Mesangial cell (primary cell): ENCODE measurements around the gene KRTAP1-3. TPM values are rescaled to one million over a fixed set of nuclear protein-coding genes. Genes with fewer than 3 reads are reported as not detected.

Experiments
- total RNA-seq: library from RNA; depleted of rRNA; stranded (reverse); fragments of >200 nt; gene quantifications from 2 replicates; pipeline ENCODE4 v1.2.3, GENCODE V29; 2015

The KRTAP1-3 gene, protein sequence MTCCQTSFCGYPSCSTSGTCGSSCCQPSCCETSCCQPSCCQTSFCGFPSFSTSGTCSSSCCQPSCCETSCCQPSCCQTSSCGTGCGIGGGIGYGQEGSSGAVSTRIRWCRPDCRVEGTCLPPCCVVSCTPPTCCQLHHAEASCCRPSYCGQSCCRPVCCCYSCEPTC
- total RNA-seq = not detected in 2 replicates

DNA sequence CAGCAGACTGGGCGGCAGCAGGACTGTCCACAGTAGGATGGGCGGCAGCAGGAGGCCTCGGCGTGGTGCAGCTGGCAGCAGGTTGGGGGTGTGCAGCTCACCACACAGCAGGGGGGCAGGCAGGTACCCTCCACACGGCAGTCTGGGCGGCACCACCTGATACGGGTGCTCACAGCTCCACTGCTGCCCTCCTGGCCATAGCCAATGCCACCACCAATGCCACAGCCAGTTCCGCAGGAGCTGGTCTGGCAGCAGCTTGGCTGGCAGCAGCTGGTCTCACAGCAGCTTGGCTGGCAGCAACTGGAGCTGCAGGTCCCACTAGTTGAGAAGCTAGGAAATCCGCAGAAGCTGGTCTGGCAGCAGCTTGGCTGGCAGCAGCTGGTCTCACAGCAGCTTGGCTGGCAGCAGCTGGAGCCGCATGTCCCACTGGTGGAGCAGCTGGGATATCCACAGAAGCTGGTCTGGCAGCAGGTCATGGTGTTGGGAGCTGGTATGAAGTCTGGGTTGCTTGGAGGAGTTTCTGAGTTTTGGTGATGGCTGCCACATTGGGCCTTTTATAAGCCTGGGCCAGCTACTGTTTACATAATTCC, at the start of gene KRTAP1-3:
TSS of gene KRTAP1-3 (minus strand) at position 529 of the 590 bp plus-strand sequence. CDS start at position 476, 53 bp downstream.

DNA sequence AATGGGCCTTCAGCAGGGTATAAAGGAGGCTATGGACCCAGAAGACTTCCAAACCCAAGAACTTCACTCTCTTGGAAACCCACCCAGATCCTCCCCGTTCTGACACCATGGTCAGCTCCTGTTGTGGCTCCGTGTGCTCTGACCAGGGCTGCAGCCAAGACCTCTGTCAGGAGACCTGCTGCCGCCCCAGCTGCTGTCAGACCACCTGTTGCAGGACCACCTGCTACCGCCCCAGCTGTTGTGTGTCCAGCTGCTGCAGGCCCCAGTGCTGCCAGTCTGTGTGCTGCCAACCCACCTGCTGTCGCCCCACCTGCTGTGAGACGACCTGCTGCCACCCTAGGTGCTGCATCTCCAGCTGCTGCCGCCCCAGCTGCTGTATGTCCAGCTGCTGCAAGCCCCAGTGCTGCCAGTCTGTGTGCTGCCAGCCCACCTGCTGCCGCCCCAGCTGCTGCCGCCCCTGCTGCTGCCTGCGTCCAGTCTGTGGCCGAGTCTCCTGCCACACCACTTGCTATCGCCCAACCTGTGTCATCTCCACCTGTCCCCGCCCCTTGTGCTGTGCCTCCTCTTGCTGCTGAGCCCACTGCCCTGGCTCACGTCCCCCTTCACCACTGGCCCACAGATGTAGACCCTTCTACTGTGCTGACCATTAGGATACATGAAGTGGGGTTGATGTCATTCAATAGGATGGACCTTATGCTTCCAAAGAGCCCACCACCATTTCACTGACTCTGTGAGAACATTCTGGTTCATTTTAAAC, 49.6 kb upstream of the KRTAP1-3 start, which contains the start of gene KRTAP4-7:
TSS of gene KRTAP4-7 (plus strand) at position 51 of the 757 bp plus-strand sequence. CDS start at position 108, 57 bp downstream.

DNA sequence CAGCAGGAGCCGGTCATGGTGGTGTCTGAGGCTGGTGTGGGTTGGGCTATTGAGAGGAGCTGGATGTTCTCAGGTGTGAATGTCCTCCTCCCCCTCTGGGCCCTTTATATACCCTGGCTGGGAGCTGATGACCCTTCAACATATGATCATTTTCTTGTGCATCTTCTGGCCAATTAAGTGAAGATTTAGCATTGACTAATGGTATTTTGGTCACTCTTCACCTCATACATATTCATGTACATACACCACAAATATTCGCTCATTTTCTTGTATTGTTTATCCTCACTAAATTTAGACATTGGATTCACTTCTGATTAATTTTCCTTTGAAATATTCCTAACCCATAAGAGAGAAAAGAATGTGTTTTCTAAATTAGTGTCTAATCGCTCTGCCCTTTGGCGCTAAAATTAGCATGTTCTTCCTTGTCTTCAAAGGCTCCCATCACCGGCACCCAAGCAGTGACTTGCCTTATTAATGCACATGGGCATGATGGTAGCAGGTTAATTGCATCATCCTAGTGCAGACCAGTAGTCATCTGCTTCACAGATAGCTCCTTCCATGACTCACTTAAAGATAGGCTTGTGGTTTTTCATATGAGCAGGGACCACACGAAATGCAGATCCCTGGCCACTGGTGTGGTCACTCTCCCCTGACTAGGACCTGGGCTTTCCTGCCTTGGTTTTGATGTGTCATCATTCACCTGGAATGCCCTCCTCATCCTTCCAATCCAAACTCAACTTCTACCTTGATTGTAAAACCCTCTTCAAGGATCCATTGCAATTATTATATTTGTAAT, 31.4 kb upstream of the KRTAP1-3 start, which contains the start of gene KRTAP2-4:
TSS of gene KRTAP2-4 (minus strand) at position 51 of the 796 bp plus-strand sequence. CDS start at position 17, 34 bp downstream.

DNA sequence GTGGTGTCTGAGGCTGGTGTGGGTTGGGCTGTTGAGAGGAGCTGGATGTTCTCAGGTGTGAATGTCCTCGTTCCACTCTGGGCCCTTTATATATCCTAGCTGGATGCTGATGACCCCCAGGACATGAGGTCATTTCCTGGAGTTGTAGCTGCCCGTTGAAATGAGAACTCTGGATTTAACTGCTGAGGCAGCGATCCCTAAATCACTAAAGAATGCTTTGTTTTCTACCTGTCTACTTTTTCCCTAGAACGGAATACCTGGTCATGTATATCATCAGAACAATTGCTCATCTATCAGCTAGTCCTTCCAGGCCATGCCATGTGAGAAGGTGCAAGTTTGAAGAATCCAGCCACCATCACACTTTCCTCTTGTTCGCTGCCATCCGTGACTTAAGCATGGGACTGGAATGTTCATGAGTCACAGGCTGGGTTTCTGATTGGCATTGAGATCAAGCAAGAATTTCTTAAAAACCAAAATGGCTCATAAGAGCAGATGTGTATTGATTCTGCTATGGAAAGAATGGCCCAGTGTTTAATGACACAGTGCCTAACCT, 25.5 kb upstream of the KRTAP1-3 start, which contains the start of gene KRTAP2-3:
TSS of gene KRTAP2-3 (minus strand) at position 63 of the 553 bp plus-strand sequence. CDS start 64 bp downstream, outside the sequence.

DNA sequence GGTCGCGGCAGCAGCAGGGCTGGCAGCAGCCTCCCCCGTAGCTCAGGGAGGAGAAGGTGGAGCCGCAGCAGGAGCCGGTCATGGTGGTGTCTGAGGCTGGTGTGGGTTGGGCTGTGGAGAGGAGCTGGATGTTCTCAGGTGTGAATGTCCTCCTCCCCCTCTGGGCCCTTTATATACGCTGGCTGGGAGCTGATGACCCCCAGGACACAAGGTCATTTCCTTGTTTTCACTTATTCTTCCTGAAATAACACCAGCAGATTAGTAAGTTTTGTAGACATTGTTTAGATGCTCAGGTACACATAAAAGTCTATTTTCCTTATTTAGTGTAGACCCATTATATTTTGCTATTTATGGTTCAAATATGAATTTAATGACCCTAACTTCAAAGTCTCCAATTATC, 20.5 kb upstream of the KRTAP1-3 start, which contains the start of gene KRTAP2-2:
TSS of gene KRTAP2-2 (minus strand) at position 101 of the 400 bp plus-strand sequence. CDS start at position 82, 19 bp downstream.

DNA sequence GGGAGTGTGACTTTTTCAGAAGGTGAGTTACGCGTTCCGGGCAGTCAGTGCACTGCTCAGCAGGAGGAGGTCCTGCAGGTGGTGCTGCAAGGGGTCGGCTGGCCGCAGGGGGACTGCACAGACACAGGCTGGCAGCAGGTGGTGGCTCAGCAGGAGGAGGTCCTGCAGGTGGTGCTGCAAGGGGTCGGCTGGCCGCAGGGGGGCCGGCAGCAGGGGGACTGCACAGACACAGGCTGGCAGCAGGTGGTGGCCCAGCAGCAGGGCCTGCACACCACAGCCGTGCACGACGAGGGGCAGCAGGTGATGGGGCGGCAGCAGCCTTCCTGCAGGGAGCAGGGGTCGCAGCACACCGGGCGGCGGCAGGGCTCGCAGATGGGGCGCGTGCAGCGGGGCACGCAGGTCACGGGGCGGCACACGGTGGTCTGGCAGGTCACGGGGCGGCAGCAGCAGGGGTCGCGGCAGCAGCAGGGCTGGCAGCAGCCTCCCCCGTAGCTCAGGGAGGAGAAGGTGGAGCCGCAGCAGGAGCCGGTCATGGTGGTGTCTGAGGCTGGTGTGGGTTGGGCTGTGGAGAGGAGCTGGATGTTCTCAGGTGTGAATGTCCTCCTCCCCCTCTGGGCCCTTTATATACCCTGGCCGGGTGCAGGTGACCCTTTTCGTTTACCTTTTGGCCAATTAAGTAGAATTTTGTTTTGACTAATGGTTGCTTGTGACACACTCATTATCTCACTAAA, 12.2 kb upstream of the KRTAP1-3 start, which contains the start of gene KRTAP2-1:
TSS of gene KRTAP2-1 (minus strand) at position 582 of the 731 bp plus-strand sequence. CDS start at position 533, 49 bp downstream.

DNA sequence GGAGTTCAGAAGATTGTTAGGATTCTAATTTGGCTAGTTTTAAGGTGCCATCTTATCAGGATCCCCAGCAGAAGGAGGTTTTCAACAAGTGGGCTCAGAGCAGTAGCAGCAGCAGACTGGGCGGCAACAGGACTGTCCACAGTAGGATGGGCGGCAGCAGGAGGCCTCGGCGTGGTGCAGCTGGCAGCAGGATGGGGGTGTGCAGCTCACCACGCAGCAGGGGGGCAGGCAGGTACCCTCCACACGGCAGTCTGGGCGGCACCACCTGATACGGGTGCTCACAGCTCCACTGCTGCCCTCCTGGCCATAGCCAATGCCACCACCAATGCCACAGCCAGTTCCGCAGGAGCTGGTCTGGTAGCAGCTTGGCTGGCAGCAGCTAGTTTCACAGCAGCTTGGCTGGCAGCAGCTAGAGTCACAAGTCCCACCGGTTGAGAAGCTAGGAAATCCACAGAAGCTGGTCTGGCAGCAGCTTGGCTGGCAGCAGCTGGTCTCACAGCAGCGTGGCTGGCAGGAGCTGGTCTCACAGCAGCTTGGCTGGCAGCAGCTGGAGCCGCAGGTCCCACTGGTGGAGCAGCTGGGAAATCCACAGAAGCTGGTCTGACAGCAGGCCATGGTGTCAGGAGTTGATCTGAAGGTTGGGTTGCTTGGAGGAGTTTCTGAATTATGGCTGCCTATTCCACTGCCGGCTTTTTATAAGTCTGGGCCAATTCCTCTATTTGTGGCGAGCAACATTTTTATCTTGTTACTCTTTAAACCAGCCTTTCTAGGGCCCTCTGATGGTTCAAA, 6.3 kb upstream of the KRTAP1-3 start, which contains the start of gene KRTAP1-1:
TSS of gene KRTAP1-1 (minus strand) at position 668 of the 789 bp plus-strand sequence. CDS start at position 615, 53 bp downstream.

DNA sequence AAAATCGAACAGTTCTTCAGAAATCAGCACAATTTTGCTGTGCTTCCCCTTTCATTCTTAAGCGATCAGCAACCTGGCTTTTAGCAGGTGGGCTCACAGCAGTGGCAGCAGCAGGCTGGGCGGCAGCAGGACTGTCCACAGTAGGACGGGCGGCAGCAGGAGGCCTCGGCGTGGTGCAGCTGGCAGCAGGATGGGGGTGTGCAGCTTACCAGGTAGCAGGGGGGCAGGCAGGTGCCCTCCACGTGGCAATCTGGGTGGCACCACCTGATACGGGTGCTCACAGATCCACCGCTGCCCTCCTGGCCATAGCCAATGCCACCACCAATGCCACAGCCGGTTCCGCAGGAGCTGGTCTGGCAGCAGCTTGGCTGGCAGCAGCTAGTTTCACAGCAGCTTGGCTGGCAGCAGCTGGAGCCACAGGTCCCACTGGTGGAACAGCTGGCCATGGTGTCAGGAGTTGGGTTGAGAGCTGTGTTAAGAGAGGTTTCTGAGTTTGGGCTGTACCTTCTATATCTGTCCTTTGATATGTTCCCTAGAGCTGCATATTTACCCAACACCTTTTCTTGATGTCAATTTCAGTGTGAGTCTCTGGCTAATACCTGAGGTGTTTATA, 4.9 kb downstream of the KRTAP1-3 start, which contains the start of gene KRTAP1-4:
TSS of gene KRTAP1-4 (minus strand) at position 563 of the 613 bp plus-strand sequence. CDS start at position 446, 117 bp downstream.

DNA sequence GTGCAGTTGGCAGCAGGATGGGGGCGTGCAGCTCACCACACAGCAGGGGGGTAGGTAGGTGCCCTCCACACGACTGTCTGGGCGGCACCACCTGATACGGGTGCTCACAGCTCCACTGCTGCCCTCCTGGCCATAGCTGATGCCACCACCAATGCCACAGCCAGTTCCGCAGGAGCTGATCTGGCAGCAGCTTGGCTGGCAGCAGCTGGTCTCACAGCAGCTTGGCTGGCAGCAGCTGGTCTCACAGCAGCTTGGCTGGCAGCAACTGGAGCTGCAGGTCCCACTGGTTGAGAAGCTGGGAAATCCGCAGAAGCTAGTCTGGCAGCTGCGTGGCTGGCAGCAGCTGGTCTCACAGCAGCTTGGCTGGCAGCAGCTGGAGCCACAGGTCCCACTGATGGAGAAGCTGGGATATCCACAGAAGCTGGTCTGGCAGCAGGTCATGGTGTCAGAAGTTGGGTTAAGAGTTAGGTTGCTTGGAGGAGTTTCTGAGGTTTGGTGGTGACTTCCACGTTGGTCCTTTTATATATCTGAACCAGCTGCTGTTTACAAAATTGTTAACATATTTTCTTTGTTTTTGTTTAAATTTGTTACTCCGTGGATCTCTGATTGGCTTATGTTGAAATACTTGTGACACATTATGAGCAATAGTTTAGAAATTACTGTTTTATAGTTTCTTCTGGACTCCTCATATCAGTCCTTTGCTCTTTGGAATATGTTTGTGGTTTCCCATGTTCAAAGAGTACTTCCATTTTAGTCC, 7.8 kb downstream of the KRTAP1-3 start, which contains the start of gene KRTAP1-5:
TSS of gene KRTAP1-5 (minus strand) at position 494 of the 757 bp plus-strand sequence. CDS start at position 441, 53 bp downstream.

DNA sequence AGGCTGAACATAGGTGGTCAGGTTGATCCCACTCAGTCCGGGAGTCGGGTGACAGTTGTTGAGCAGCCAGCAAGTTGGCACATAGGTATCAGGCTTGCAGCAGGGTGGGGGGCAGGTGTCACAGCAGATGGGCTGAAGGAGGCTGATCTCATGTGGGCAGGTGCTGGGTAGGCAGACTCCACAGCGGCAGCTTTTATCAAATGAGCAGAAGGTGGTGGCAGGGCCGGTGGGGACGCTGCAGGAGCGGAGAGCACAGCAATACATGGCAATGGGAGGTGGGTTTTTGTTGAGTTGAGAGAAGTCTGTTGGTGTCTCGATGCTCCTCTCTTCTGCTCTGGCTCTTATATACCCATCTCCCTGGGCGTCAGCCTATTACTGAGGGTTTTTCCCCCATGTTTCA, 25.9 kb downstream of the KRTAP1-3 start, which contains the start of gene KRTAP3-1:
TSS of gene KRTAP3-1 (minus strand) at position 318 of the 400 bp plus-strand sequence. CDS start at position 264, 54 bp downstream.

DNA sequence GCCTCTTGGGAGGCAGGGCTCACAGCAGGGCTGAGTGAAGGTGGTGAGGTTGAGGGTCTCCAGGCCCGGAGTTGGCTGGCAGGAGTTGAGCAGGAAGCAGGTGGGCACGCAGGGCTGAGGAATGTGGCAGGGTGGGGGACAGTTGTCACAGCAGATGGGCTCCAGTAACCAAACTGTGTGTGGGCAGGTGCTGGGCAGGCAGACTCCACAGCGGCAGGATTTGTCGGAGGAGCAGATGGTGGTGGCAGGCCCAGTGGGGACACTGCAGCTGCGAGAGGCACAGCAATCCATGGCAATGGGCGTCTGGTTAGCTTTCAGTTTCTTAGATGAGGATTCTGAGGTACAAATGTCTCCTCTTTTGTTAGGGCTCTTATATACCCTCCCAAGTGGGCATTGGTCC, 35.1 kb downstream of the KRTAP1-3 start, which contains the start of gene KRTAP3-2:
TSS of gene KRTAP3-2 (minus strand) at position 344 of the 400 bp plus-strand sequence. CDS start at position 291, 53 bp downstream.

DNA sequence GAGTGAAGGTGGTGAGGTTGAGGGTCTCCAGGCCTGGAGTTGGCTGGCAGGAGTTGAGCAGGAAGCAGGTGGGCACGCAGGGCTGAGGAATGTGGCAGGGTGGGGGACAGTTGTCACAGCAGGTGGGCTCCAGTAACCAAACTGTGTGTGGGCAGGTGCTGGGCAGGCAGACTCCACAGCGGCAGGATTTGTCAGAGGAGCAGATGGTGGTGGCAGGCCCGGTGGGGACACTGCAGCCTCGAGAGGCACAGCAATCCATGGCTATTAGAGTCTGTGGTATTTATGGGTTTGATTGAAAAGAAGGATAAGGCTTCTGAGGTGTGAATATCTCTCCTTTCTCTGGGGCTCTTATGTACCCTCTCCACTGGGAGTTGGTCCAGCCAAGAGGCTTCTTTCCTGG, 40.8 kb downstream of the KRTAP1-3 start, which contains the start of gene KRTAP3-3:
TSS of gene KRTAP3-3 (minus strand) at position 326 of the 400 bp plus-strand sequence. CDS start at position 259, 67 bp downstream.

DNA sequence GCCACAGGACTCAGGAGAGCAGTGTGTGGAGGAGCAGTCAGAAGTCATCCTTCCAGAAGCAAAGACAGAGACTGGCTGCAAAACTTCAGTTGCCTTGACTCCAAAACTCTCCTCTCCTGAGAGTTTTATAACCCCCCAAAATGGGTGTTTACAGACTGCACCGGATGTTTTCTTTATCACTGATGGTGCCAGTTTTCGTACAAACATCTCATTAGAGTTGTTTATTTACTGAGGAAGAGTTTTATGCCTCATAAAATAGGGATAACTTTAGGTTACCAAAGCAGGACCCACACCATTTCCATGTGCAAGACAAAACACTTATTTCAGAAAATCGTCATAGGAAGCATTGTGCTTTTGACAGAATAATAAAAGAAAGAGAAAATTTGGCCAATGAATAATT, 50.4 kb downstream of the KRTAP1-3 start, which contains the start of gene KRT40:
TSS of gene KRT40 (minus strand) at position 101 of the 400 bp plus-strand sequence. CDS start at position 48, 53 bp downstream.

Other genes starting within 250 kb of the KRTAP1-3 start
- gene KRT28, start 234.9 kb downstream of the KRTAP1-3 start, total RNA-seq = 0.51 TPM in 1 of 2 replicates, not detected in the other
- 10.3 and 49.9 TPM in 2 replicates for gene KRT10, start 212.3 kb downstream of the KRTAP1-3 start, total RNA-seq
- 0.13 TPM in 1 of 2 replicates, not detected in the other for gene KRT12, start 167.7 kb downstream of the KRTAP1-3 start, total RNA-seq
- under 0.01 TPM in 1 of 2 replicates, not detected in the other for gene KRT20, start 149.6 kb downstream of the KRTAP1-3 start, total RNA-seq
- gene KRT23, start 97.2 kb downstream of the KRTAP1-3 start, total RNA-seq = 0.76 TPM in 1 of 2 replicates, not detected in the other
- gene KRT39, start 67.9 kb downstream of the KRTAP1-3 start, total RNA-seq = not detected in 2 replicates
- gene KRT40, start 50.5 kb downstream of the KRTAP1-3 start, total RNA-seq = not detected in 2 replicates
- not detected in 2 replicates for gene KRTAP3-3, start 40.7 kb downstream of the KRTAP1-3 start, total RNA-seq
- not detected in 2 replicates for gene KRTAP3-2, start 35.0 kb downstream of the KRTAP1-3 start, total RNA-seq
- gene KRTAP3-1, start 25.7 kb downstream of the KRTAP1-3 start, total RNA-seq = not detected in 2 replicates
- not detected in 2 replicates for gene KRTAP1-5, start 7.7 kb downstream of the KRTAP1-3 start, total RNA-seq
- gene KRTAP1-4, start 4.7 kb downstream of the KRTAP1-3 start, total RNA-seq = not detected in 2 replicates
- not detected in 2 replicates for gene KRTAP1-1, start 6.6 kb upstream of the KRTAP1-3 start, total RNA-seq
- gene KRTAP2-1, start 12.4 kb upstream of the KRTAP1-3 start, total RNA-seq = not detected in 2 replicates
- not detected in 2 replicates for gene KRTAP2-2, start 20.4 kb upstream of the KRTAP1-3 start, total RNA-seq
- 0.13 and 2.6 TPM in 2 replicates for gene KRTAP2-3, start 25.2 kb upstream of the KRTAP1-3 start, total RNA-seq
- gene KRTAP2-4, start 31.0 kb upstream of the KRTAP1-3 start, total RNA-seq = not detected in 2 replicates
- not detected in 2 replicates for gene KRTAP4-7, start 49.3 kb upstream of the KRTAP1-3 start, total RNA-seq
- not detected in 2 replicates for gene KRTAP4-8, start 63.3 kb upstream of the KRTAP1-3 start, total RNA-seq
- not detected in 2 replicates for gene KRTAP4-16, start 67.3 kb upstream of the KRTAP1-3 start, total RNA-seq
- gene KRTAP4-9, start 70.5 kb upstream of the KRTAP1-3 start, total RNA-seq = not detected in 2 replicates
- gene KRTAP4-11, start 83.5 kb upstream of the KRTAP1-3 start, total RNA-seq = not detected in 2 replicates
- not detected in 2 replicates for gene KRTAP4-12, start 89.3 kb upstream of the KRTAP1-3 start, total RNA-seq
- gene KRTAP4-6, start 105.7 kb upstream of the KRTAP1-3 start, total RNA-seq = not detected in 2 replicates
- gene KRTAP4-5, start 115.0 kb upstream of the KRTAP1-3 start, total RNA-seq = not detected in 2 replicates
- not detected in 2 replicates for gene KRTAP4-4, start 125.9 kb upstream of the KRTAP1-3 start, total RNA-seq
- not detected in 2 replicates for gene KRTAP4-3, start 133.3 kb upstream of the KRTAP1-3 start, total RNA-seq
- gene KRTAP4-2, start 143.3 kb upstream of the KRTAP1-3 start, total RNA-seq = not detected in 2 replicates
- not detected in 2 replicates for gene KRTAP4-1, start 150.0 kb upstream of the KRTAP1-3 start, total RNA-seq
- not detected in 2 replicates for gene KRTAP9-1, start 155.0 kb upstream of the KRTAP1-3 start, total RNA-seq
- not detected in 2 replicates for gene KRTAP9-2, start 191.8 kb upstream of the KRTAP1-3 start, total RNA-seq
- gene KRTAP9-3, start 197.6 kb upstream of the KRTAP1-3 start, total RNA-seq = not detected in 2 replicates
- gene KRTAP9-8, start 203.1 kb upstream of the KRTAP1-3 start, total RNA-seq = not detected in 2 replicates
- not detected in 2 replicates for gene KRTAP9-4, start 214.8 kb upstream of the KRTAP1-3 start, total RNA-seq
- gene KRTAP9-9, start 220.5 kb upstream of the KRTAP1-3 start, total RNA-seq = not detected in 2 replicates
- not detected in 2 replicates for gene KRTAP9-6, start 230.5 kb upstream of the KRTAP1-3 start, total RNA-seq
- not detected in 2 replicates for gene KRTAP9-7, start 240.8 kb upstream of the KRTAP1-3 start, total RNA-seq